SH-SY5Y (cell line): ENCODE data around the gene ANKRD28.

Source experiments
- GATA2 ChIP-seq: IDR thresholded peaks from 2 replicates; pipeline ENCODE4 v1.6.1; 2011; ENCODE audit warnings: mild to moderate bottlenecking, low read depth, low read length
- GATA3 ChIP-seq: IDR thresholded peaks from 2 replicates; pipeline ENCODE4 v1.6.1; 2011; ENCODE audit warnings: low read depth, mild to moderate bottlenecking, low read length, moderate library complexity

DNA sequence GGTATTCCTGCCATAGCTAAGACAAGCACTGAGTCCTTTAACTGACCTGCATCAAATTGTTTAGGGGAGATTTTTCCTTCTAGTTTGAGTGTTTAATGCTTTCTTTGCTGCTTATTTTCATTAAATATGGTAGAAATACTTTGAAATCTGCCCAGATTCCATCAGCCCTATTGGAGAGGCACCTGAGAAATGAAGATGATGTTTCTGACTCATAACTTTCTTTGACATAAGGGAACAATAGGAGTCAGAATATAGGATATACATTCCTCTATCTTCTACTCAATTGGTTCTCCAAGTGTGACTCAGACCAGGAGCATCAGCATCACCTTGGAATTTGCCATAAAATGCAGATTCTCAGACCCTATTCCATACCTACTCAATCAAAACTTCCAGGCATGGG lies 168.8 kb downstream of the ANKRD28 start:
- TF ChIP-seq GATA3 (no peak), GATA2 (no peak)
